HG03457 (cell line): ENCODE data around the gene PLD1.
"Not testable (repeated sequence)": the region's sequence is repeated elsewhere in the genome, so short reads cannot be mapped to it uniquely, and the experiment has no call there.

Experiments used
- ATAC-seq: cut with Tn5 transposase; IDR thresholded peaks from one replicate; pipeline ENCODE4 v1.9.1; 2021; ENCODE audit warnings: moderate number of reproducible peaks; ENCODE audit not compliant: unreplicated experiment

Gene PLD1

DNA sequence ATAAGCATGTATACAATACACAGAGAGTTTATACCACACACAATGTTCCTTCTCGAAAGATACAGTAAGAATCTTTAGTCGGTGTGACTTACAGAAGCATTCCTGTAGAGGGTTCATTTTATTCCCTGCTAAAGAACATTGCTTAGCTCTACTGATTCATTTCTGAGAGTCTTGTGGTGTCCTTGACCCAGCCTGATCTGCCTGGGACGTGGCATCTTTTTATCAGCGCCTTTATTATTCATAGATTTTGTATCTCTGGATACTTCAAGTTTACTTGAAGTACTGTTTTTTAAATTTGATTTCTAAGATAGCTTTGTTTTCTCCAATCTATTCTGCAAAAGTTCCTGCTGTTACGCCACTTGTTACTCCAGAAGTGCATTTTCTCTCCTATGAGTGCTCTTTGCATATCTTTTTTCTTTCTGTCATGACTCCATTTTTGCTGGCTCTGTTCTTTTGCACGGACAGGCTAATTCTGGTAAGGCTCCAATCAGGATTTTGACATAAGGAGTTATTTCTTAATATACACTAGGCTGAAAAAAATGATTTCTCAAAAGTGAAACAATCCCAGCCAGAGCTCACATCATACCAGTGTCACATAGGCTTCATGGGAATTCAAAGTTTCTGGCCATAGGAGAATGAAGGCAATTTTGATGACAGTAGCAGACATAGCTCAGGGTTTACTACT lies 235.6 kb downstream of the PLD1 start:
- no peak for ATAC-seq

- ATAC-seq: no peak
Measured at GRCh38 chr3:171569571-171570132, 240.6 kb downstream of the PLD1 start.

- ATAC-seq: no peak
Measured at GRCh38 chr3:171568766-171569165, 241.5 kb downstream of the PLD1 start.

GRCh38 chr3:171566803-171567422 lies 243.4 kb downstream of the PLD1 start:
- no peak for ATAC-seq

DNA sequence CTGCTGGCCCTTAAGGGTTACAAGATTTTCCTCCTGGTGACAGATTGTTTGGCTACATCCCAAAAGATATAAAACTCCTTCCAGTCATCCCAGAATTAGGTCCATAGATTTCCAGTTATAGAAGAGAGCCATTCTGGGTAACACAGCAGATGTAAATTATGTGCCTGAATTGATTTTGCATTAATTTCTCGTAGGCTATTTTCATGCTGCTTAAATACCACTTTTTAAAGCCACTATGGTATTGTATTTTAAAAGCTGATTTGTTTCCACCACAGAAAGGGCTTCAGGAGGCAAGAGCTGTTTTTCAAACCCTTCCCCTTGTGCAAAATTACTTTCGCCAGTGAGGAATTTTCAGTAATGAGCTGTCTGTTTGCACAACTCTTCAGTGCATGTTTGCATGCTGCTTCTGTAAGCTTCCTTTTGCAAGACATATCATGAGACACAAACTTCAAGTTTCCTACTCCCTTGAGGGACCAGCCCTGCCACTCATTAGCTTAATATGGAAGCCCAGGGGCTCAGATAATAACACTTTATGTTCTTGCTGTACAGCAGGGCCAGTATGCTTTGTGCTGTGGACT lies 244.7 kb downstream of the PLD1 start:
- ATAC-seq: no peak

DNA sequence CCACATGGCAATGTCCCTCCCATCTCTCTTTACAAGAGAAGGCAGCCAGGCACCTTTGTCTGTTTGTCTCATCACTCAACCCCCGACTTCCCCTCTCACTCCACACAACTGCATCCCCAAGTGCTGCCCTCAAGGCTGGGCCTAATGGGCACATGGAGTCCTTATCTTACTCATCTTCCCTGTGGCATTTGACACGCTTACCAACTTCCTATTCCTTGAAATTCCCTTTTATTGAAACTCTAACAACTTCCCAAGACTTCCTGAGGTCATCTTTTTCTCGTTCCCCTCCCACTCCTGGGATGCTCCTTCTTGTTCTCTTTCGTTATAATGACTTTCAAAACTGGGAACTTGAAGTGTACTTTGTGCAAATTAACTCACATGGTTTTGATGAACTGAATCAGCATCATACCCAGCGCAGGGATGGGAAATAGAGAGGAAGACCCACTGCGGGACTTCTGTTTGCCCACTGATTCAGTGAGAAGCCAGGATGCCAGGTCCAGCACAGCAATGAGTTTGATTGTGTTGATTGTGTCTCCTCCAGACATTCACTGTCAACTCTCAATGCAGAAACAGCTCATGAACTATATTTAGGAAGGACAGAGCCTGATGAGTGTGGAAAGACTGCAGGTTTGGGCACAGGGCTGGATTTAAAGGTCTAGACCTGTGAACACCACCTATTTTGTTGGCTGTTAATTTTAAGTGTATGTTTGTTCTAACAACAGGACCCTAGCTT lies 245.4 kb downstream of the PLD1 start:
- ATAC-seq: no peak

DNA sequence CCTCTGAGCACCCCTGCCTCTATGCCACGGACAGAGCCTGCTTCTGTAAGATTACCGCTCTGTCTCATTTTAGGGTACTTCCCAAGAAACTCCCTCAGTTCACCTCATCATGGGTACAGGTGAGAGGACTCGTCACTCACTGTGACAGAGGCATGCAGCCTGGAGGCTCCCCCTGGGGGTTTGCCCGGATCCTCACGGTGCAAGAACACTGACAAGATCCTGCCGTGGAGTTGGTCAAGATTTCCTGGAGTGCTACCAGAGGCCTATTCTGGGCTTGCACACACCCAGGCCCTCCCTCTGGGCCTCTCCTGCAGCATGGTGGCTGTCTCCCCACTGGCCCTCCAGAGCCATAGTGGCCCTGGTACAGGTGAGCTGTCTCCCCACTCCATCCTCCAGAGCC lies 247.0 kb downstream of the PLD1 start:
- no peak for ATAC-seq

DNA sequence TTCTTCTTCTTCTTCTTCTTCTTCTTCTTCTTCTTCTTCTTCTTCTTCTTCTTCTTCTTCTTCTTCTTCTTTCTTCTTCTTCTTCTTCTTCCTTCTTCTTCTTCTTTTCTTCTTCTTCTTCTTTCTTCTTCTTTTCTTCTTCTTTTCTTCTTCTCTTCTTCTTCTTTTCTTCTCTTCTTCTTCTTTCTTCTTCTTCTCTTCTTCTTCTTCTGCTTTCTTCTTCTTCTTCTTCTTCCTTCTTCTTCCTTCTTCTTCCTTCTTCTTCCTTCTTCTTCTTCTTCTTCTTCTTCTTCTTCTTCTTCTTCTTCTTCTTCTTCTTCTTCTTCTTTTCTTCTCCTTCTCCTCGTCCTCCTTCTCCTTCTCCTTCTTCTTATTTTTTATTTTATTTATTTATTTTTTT lies 247.8 kb downstream of the PLD1 start:
- not testable (repeated sequence) for ATAC-seq

GRCh38 chr3:171561596-171562323 lies 248.5 kb downstream of the PLD1 start:
- no peak for ATAC-seq

DNA sequence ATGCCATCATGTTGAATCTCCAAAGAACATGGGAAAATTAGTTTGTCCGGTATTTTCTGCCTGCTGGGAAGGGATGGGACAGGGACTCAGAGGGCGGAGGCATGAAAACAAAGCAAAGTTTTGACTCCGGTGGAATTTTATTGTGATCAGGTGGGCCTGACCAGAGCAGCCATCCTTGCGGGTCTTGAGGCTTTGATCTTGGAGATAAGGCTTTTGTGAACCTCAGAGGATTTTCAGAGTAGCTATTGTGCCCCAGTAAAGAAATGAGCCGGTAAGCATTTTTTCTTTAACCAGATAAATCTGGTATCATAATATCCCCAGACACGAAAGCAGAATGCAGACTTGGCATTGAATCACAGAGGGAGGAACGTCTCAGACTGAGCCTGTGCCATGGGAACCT lies 250.7 kb downstream of the PLD1 start:
- ATAC-seq: no peak

DNA sequence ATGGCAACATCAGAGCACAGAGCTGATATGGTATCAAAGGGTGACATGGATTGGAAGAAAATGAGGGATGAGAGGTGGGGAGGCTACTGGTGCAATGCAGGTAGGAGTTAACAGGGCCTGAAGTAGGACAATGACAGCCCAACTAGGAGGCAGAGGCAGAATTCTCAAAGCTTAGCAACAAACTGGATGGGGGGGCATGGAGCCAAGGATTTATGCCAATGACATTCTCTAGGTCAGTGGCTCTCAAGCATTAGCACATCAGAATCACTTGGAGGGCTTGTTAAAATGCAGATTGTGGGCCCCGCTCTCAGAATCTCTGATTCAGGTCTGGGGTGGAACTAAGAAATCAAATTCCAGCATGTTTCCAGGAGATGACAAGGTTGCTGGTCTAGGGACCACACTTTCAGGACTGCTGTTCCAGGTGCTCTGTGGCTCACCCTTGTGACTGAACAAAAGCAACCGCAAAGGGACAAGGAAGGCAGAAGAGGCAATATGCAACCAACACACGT lies 252.0 kb downstream of the PLD1 start:
- no peak for ATAC-seq

DNA sequence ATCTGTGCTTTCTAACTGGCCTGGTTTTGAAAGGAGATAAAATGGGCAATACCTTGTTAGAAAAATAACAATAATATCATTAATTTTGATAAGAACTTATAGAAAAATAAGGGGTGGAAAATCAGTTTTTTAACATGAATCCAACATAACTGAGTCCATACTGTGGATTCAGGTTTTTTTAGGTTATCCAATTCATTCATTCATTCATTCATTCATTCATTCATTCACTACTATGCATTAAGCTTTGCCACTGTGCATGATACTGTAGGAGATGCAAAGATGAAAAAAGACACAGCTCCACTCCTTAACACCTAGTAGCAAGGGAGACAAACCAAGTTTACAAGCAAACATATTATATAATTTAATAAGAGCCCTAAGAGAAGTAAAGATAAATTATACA lies 253.1 kb downstream of the PLD1 start:
- ATAC-seq: no peak

DNA sequence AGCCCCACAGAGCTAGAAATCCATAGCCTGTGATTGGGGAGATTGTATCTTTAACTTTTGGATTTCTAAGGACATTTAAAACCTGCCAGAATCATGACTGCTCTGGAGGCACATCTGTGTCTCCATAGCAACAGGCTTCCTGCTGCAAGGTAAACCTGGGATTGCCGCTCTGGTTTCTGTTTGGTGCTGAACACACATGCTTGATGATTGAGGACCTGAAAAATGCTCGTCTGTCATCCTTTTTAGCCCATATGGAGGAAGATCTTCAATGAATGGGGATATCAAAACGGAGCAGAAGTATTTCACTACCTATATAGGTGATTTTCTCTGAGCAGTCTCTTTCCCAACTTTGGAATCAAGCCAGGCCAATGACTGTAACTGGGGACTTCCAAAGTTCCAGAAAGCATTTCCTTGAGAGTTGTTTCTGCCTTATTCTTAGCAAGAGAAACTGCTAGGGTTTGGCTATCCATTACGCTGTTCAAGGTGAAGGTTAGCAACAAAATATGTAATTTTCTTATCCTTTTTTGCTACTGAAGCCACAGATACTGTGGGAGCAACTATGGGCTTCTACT lies 253.6 kb downstream of the PLD1 start:
- no peak for ATAC-seq

- ATAC-seq: no peak
Measured at GRCh38 chr3:171556148-171556547, 254.1 kb downstream of the PLD1 start.

DNA sequence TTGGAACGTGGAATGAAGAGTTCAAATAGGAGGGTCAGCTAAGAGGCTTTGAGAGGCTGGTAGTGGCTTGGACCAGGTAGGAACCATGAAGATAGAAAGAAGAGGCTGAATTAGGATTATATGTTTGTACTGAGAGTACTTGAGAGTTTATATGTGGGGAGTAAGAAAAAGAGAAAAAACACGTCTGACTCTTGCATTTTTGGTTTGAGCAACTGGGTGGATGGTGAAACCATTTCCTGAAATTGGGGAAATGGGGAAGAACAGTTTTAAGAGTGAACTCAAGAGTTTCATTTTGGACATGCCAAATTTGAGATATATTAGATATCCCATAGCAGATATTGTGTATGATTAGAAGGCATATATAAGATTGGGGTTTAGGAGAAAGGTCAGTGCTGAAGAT lies 257.2 kb downstream of the PLD1 start:
- ATAC-seq: no peak

DNA sequence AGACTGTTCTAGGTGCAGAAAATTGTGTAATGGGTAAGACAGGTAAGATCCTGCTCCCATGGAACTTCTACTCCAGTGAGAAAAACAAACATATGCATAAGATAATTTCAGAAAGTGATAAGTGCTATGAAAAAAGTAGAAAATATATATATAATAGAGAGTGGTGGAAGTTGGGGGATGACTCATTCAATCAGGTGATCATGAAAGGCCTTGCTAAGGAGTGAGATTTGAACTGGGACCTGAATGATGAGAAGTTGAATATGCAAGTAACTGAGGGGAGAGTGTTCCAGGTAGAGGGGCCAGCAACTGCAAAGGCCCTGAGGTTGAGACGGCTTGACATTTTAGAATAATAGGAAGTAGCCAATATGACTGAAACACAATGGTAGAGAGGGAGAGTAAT lies 257.8 kb downstream of the PLD1 start:
- ATAC-seq: no peak

DNA sequence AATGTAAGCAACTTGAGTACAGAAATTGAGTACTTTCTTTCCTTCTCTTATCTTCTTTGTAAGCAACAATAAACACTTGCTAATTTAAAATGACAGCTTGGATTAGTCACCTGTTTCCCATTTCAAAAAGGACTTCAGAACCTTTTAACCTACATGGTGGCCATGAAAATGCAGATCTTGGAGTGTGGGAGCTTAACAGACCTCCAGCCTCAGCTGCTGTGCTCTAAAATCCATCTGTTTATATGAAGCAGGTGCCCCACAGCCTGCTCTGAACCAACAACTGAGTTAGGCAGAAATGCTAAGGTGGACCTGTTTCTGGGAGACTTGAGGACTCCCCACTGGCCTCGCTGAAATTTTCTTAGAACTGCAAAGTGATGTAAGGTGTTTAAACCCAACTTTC lies 259.0 kb downstream of the PLD1 start:
- ATAC-seq: no peak
